GM21737 (cell line): ENCODE measurements around the gene CNPY4.

Source experiments
- ATAC-seq: cut with Tn5 transposase; IDR thresholded peaks from one replicate; pipeline ENCODE4 v1.9.1; 2021; ENCODE audit warnings: mild to moderate bottlenecking, moderate library complexity; ENCODE audit not compliant: unreplicated experiment

CNPY4 gene, protein sequence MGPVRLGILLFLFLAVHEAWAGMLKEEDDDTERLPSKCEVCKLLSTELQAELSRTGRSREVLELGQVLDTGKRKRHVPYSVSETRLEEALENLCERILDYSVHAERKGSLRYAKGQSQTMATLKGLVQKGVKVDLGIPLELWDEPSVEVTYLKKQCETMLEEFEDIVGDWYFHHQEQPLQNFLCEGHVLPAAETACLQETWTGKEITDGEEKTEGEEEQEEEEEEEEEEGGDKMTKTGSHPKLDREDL

DNA sequence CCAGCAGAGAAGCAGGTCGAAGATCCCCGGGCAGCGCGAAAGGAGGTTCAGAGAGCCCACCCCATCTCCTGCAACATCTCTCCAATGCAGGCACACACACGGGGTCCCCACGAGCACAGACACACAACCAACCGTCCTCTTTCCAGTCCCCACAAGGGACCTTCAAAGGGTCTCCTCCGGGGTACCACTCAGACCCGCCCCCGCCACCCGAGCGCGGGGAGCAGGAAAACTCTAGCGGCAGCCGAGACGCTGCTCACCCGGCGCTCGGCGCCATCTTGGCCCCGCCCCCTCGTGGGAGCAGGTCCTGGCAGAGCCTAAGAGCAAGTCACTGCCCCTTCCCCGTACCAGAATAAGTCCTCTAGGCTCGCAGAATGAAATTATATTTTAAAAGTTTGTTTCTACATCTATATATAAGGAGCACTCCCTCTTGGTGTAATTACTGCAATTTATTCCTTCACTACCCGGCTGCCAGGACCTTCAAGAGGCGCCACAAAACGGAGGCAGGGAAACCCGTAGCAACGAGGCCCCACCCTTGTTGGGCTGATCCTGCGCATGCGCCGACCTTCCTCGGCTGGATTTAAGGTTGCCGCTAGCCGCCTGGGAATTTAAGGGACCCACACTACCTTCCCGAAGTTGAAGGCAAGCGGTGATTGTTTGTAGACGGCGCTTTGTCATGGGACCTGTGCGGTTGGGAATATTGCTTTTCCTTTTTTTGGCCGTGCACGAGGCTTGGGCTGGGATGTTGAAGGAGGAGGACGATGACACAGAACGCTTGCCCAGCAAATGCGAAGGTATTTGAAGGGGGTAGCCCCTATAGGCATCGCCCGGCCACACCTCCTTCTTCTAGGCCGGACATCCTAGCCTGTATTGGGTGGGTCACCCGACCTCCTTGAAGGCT is at the start of gene CNPY4, which contains the start of gene TAF6:
Gene CNPY4 (plus strand): TSS at position 563 of the 898 bp plus-strand sequence. CDS start 111 bp downstream, at position 674.
Gene TAF6 (minus strand): TSS at position 287 of the 898 bp plus-strand sequence. CDS start 5,149 bp downstream, outside the sequence.
- ATAC-seq = peak; percentile 72

DNA sequence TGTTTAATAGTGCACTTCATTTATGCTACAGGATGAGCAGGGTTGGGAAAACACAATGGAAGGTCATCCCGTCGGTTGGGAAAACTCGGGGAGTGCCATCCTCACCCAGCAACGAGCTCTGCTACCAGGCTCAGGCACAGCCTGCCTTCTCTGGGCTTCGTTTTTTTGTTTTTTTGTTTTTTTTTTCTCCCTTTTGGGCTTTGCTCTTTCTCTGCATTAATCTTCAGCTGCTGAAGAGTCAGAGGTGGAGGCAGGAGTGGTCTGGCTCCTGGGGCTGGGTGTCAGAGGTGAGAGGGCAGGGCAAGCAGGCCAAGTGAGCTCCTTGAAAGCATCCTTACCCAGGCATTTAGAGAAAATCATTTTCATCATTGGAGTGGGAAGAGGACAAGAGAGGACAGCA is 49.4 kb upstream of the CNPY4 start:
- ATAC-seq = no peak

DNA sequence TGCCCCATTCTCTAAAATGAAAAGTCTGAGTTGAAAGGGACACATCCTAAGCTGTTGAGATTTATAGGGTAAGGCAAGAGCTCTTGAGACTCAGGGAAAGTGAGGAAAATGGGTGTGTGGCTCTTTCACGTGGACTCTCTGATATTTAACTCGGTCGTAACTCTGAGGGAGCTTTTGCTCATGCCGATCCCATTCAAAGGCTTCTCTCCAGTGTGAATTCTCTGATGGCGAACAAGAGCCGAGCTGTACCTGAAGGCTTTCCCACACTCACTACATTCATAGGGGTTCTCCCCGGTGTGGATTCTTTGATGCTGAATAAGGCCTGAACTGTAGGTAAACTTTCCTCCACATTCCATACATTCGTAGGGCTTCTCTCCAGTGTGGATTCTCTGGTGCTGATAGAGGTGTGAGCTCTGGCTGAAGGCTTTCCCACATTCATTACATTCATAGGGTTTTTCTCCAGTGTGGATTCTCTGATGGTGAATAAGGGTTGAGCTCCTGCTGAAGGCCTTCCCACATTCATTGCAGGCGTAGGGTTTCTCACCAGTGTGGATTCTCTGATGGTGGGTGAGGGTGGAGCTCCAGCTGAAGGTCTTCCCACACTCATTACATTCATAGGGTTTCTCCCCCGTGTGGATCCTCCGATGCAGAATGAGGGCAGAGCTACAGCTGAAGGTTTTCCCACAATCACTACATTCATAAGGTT is 48.3 kb upstream of the CNPY4 start:
- no peak for ATAC-seq

DNA sequence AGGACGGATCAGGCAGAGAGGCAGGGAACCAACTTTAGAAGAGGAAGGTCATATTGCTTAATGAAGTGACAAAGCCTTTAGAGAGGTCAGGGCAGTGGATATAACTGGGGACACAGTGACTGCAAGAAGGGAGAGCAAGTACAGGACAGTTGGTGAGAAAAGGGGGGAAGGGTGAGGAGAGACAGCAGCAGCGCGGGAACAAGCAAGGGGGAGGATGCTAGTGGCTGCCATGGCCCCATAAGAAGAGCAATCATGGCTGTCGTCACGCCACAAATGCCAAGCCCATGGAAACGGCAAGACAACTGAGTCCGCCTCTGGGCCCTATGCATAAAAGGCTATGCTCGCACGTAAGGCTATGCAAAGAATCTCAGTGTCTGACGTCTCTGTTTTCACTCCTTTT is 47.0 kb upstream of the CNPY4 start:
- no peak for ATAC-seq

DNA sequence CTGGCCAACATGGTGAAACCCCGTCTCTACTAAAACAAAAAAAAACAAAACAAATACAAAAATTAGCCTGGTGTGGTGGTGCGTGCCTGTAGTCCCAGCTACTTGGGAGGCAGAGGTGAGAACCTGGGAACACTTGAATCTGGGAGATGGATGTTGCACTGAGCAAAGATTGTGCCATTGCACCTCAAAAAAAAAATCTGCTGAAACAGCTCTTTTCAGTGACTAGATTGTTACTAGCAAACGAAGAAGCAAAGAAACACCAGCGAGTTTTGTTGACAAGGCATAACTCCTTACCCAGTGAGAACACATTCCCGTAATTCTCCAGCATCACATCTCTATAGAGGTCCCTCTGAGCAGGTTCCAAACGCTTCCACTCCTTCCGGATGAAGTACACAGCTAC is 44.6 kb upstream of the CNPY4 start:
- ATAC-seq = no peak

DNA sequence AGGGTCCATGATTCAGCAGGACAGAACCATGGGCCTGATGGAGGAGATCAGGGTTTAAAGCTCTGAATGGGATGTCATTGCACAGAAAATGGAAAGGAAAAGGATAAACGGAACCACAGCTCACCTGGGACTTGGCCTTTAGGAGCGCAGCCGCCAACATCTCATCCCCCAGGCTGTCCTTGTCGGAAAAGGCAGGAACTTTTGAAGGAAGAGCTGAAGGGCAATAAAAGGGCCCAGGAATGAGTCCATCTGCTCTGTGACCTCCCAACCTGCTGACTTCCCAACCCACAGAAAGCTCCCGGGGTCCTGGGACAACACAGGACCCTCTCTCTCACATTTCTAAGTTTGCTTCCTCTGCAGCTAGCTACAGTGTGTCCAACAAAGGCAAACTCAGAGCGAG is 44.0 kb upstream of the CNPY4 start:
- no peak for ATAC-seq

DNA sequence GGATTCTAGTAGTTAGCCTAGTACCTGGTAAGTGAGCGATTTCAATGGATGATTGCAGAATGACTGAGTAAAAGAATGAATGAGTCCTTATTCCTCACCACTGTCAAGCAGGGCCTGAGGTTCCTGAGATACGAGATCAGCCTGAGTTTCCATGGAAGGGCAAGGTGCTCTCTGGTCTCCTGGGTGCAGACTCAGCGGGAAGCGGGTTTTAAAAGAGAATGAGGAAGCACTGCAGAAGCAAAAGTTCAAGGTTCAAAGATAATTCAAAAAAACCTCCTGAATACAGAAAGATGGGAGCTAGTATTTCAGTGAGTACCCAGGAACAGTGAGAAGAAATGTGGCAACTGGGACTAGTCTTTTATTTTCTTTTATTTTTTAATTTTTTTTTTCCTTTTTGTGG is 42.2 kb upstream of the CNPY4 start:
- ATAC-seq = no peak

DNA sequence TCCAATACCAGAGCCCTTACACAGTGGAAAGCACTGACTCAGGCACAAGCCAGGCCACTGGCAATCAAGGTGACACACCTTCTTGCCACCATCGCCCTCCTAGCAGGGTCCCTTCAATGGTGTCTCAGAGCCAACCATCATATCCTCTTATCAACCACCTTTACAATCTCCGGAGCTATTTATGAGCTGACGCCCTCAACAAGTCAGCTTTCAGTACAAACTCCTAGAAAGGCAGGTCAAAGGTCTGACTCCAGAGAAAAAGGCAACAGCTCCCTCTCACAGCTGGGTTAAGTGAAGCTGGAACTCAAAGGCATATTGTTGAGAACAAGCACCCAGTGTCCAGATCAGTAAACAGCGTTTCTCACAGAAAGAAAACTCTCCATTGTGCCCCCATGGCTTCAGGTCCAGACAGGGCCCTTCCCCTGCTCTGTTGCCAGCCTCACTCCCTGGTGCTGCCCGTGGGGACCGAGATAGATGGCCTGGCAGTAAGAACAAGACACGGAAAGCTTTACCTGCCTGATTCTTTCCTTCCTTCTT is 40.3 kb upstream of the CNPY4 start:
- no peak for ATAC-seq

DNA sequence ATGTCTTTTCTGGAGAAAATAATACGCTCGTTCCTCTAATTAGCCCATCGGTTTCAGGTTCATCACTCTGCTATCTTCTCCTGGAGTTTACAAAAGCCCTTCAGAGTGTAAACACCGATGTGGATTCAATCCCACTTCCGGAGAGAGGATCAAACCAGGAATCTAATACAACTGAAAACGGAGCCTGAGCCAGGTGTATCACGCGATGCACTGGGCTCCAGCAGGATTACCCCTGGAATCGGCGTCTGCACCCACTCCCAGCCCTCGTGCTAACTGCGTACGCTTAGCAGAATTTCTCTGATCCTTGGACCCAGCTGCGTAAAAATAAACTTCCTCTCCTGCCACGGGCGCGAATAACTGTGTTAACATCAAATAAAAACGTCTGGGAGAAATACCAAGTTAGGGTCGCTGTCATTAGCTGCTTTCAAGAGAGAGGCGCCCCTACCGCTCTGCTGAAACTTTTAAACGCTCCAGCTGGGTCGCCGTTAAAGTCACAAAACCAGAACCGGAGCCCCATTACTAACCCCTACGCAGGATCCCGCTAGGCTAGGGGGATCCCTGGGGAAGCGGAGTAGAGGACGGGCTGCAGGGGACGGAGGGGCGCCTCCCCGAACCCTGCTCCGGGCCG is 38.4 kb upstream of the CNPY4 start:
- no peak for ATAC-seq

DNA sequence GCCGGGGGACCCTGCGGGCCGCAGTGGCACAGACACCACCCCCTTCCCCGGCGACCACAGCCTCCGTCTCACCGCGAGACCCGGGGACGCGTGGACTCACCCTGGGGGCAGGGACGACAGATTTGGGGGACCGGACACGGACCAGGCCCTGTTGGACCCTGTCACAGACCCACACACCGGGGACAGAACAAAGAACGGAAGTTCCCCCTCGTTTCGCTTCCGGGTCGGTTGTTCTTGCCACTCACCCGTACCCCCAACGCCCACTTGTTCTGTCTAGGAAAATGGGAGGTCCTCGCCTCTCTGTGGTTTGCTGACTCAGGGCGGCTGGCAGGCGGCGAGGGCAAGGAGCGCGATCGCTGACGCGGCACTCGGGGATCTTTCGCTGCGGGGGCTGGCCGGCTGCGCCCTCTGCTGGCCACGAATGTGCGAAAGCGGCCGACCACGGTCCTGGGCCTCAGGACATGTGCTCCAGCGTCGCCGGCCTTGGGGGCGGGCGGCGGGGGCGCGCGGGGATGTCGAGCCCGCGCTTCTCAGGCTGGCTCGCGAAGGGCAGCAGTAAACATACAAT is 37.8 kb upstream of the CNPY4 start, which contains the start of gene ZNF3:
Gene ZNF3 (minus strand): TSS at position 189 of the 568 bp plus-strand sequence. CDS start 4,366 bp downstream, outside the sequence.
- ATAC-seq = peak; percentile 87

DNA sequence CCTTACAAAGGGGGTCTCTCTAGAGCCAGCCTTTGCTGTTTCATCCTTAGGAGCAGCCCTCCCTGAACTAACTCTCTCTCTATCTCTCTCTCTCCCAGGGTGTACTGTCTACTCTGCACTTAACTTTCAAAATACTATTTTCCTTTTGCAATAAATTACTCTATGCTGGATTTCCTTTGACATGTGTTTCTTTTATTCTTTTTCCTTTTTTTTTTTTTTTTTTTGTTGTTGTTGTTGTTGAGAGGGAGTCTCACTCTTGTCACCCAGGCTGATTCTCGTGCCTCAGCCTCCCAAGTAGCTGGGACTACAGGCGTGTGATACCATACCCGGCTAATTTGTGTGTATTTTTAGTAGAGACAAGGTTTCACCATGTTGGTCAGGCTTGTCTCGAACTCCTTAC is 36.5 kb upstream of the CNPY4 start:
- ATAC-seq = no peak

DNA sequence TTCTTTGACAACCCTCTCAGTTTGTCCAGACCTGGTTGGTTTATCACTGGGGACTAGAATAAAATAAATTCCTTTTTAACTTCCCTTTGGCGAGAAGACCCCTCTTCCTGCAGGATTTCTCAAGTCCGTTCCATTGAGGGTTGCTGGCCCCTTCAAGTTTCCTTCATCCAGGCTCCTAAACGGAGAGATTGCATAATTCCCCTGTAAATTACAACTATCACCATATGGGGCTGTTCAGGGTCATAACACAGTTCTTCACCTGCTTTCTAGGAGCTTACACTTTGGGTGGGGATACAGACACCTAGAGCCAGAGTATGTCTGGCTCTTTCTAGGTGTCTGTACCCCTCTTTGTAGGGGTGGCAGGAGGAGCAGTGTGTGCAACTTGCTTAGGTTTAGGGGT is 33.9 kb upstream of the CNPY4 start:
- no peak for ATAC-seq

DNA sequence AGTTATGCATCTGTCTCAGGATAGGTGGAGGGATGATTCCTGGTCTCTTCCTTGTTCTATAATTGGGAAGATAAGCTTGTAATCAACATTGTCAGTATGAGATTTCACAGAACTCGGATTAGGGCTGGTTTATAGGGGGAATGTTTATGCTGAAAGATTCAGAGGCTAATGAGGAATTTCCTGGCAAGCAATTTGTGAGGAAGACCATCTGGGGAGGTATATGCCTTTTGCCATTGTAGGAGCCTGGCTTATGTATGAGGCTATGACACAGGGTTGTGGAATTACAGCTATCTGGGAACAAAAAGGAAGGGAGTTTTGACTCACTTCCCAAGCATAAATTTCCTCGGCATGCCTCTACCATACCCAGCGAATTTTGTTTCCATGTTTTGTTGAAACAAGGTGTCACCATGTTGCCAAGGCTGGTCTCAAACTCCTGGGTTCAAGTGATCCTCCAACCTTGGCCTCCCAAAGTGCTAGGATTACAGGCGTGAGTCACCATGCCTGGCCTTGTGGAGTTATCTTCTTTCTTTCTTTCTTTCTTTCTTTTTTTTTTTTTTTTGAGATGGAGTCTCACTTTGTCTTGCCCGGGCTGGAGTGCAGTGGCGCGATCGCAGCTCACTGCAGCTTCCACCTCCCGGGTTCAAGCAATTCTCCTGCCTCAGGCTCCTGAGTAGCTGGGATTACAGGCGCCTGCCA is 32.2 kb upstream of the CNPY4 start:
- ATAC-seq = no peak

DNA sequence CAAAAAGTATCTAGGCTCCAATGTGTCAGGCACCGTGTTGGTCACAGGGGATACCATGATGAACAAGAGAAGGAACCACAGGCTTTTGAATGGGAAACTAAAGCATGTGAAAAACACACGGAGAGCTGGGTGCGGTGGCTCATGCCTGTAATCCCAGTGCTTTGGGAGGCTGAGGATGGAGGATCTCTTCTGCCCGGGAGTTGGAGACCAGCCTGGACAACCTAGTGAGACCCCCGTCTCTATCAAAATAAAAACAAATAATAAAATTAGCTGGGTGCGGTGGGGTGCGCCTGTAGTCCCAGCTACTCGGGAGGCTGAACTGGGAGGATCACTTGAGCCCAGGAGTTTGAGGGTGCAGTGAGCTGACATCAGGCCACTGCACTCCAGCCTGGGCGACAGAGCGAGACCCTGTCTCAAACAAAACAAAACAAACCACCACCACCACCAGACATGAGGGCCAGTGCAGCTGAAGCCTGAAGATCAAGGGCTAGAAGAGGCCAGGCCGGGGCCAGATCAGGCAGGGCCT is 31.3 kb upstream of the CNPY4 start:
- ATAC-seq = no peak

DNA sequence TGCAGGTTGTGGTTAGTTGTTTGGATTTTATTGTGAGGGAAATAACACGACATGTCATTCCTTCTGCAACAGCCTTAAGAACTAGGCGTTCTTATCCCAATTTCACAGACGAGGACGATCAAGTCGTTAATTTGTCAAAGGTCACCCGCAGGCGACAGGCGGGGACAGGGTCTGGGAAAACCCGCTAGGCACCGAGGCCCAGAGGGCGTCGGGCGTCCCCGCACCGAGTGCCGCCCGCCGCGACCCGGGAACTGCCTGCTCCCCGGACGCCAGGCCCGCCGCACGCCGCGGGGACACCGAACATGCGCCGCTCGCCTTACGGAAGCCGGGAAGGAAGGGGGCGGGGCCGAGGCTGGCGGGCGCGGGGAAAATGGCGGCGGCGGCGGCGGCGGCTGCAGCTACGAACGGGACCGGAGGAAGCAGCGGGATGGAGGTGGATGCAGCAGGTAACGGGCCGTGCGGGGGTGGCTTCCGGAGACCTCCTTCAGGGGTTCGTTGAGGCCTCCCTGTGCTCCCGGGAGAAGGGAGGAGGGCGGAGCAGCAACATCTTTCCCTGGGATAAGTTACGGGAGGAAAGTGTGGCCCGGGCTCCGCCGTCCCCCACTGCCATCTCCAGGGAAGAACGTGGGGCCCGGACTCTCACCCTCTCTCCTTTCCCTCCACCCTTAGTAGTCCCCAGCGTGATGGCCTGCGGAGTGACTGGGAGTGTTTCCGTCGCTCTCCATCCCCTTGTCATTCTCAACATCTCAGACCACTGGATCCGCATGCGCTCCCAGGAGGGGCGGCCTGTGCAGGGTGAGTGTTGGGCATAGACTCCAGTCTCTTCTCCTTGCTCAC is 30.6 kb upstream of the CNPY4 start, which contains the start of gene COPS6:
Gene COPS6 (plus strand): TSS at position 349 of the 837 bp plus-strand sequence. CDS start 22 bp downstream, at position 371.
- ATAC-seq = peak; percentile 47

DNA sequence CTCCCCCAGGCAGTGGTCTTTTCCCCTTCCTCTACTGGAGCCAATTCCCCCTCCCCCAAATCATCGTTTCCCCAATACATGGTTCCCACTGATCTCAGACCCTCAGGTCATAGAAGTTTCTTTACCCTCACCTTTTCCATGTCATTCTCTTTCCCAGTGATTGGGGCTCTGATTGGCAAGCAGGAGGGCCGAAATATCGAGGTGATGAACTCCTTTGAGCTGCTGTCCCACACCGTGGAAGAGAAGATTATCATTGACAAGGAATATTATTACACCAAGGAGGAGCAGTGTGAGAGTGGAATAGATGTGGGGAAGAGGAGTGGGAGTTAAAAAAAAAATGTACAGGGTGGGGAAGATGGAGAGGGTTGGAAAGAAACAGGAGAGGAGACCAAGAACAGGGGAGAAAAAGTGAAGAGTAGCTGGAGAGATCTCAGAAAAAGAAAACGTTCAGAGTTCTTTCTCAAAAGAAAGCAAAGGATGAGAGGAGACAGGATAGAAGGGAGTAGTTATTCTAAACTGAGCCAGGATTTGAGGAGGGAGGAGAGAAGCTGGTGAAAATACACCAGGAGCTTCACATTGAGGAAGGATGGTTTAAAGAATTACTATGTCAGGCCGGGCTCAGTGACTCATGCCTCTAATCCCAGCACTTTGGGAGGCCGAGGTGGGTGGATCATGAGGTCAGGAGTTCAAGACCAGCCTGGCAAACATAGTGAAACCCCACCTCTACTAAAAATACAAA is 29.8 kb upstream of the CNPY4 start:
- ATAC-seq = no peak

DNA sequence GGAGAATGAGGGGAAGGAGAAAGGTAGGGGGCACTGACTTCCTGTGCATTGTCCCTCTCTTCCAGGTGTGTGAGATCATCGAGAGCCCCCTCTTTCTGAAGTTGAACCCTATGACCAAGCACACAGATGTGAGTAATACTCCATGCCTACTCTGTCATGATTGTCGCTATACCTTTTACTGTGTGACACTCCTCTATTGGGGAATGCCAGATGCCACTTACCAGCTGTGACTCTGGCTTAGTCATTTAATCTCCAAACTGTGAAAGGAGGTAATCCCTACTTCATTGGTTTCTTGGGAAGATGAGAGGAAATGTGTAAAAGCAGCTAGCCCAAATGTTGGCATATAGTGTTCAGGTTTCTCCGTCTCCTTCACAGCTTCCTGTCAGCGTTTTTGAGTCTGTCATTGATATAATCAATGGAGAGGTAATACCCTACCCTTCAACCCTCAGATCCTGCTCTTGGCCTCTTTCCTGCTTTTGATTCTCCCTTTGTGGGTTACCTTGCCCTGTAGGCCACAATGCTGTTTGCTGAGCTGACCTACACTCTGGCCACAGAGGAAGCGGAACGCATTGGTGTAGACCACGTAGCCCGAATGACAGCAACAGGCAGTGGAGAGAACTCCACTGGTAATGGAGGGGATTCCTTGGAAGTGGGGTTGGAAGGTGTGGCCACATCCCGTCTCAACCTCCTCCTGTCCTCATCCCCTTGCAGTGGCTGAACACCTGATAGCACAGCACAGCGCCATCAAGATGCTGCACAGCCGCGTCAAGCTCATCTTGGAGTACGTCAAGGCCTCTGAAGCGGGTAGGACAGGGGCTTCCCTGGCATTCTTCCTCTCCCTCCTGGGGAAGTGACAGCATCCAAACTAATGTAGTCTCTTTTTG is 28.7 kb upstream of the CNPY4 start:
- ATAC-seq = no peak
